Measurements from ENCODE around the gene RNF123.
"Not testable (repeated sequence)": the region's sequence is repeated elsewhere in the genome, so short reads cannot be mapped to it uniquely, and the experiment has no call there.

The RNF123 gene

DNA sequence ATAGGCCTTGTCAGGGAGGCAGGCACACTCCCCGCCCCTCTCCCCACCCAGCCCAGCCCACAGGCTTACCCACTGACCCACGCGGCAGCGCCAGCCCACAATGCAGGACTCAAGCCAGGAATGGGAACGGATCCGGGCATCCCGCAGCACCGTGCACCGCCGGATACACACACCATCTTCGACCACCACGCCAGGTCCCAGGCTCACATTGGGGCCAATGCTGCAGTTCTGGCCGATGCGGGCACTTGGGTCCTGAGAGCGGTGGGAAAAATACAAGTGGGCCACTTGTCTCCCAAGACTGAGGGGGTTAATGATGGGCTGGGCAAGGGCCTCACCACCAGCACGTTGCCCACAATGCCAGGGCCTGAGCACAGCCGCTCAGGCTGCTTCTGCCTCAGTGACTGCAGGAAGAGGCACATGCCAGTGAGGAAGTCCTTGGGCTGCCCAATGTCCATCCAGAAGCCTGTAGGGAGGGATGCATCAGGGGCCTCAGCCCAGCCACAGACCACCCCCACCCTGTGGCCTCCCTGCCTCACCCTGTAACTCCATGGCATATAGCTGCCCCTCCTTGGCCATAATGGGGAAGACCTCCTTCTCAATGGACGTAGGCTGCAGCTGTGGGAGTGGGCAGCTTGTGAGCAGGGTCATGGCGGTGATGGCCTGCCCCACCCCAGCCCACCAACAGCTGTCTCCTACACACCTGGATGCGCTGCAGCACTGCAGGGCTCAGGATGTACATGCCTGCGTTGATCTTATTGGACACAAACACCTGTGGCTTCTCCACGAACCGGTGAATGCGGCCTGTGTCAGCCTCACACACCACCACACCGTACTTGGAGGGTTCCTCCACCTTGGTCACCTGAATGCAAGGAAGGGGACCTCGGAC is 32.8 kb downstream of the RNF123 start:
- no peak for DNase-seq

DNA sequence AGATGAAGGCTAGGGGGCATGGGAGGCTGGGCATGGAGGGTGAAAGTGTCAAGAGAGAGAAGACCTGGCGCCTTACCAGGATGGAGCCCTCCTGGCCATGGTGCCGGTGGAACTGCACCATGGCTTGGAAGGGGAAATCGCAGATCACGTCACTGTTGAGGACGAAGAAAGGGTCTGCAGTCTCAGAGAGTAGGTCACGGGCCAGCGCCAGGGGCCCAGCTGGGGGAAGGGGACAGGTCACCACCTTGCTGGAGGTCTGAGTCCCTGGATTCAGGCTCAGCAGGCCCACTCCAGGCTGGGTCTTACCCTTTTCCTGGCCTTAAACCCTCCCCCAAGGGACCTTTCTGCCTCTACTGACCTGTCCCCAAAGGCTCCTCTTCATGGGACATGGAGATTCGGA is 33.5 kb downstream of the RNF123 start:
- no peak for DNase-seq

DNA sequence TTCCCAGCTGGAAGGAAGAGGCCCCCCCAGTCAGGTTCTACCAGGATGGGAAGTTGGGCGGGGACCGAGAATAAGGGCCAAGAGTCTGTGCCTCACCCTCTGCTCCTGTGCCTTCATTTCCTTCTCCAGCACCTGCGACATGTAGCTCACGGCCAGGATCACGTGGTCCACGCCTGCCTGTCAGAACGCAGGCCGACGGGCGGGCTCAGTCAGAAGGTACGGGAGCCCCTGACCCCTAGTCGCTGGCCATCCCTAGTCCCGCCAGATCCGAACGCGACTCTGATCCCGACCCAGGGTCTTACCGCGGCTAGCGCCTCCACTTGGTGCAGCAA is 33.9 kb downstream of the RNF123 start:
- peak; percentile 49 to 62 for DNase-seq

DNA sequence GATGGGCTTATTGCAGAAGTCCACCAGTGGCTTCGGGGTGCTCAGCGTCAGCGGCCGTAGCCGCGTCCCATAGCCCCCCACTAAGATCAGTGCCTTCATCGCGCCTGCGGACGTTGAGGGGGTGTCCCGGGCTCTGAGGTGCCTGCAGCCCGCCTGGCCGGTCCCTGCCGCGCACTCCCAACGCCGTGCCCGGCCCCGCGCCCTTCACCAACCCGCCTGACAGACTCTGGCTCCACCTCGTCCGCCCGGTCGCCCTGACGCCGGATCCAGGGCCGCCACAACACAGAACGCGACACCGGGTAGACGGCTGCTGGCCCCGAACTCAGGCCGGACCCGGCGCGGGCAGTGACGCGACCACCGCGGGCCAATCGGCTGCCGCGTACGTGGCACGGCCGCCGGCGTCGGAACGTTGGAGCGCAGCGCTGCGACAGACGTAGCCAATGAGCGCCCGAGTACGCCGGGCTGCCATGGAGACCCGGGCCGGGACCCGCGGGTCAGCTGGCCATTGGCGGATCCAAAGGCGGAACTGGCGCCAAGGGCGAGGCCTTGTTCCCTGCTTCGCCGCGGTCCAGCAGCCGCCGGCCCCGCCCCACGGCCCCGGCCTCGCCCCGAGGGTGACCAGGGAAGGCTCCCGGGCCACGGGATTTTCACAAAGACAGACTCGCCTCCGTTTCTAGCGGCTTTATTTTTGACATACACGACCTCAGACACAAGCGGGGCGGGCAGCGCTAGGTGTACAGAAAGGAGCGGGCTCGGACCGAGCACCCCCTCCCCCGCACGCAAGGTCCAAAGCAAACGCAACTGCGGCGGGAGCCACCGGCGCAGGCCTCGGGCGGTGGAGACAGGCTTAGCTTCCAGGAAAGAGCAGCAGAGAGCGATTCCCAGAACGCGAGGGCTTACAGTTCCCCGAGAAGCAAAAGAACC is 34.5 kb downstream of the RNF123 start, which contains the start of gene GMPPB:
Gene GMPPB (minus strand): TSS at position 324 of the 924 bp plus-strand sequence. CDS start 225 bp downstream, at position 99.
- peak; percentile 92 to 93 for DNase-seq

DNA sequence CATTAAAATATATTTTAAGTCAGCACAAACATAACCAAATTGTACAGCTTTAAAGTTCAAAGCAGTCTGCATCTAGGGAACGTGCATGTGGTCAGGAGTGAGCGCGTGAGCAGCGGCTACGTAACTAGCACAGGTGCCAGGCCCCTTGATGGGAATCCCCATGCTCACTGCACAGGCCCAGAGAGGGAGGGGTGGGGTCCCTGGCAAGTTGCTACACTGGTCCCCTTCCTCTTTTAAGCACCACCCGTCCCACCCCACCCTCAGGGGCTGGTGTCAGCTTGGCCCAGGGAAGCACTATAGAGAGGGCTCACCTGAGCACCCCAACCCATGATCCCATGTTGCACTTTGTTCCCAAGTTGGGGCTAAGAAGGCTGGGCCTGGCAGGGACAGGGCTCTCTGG is 35.2 kb downstream of the RNF123 start:
- DNase-seq: peak; percentile 59 to 69

DNA sequence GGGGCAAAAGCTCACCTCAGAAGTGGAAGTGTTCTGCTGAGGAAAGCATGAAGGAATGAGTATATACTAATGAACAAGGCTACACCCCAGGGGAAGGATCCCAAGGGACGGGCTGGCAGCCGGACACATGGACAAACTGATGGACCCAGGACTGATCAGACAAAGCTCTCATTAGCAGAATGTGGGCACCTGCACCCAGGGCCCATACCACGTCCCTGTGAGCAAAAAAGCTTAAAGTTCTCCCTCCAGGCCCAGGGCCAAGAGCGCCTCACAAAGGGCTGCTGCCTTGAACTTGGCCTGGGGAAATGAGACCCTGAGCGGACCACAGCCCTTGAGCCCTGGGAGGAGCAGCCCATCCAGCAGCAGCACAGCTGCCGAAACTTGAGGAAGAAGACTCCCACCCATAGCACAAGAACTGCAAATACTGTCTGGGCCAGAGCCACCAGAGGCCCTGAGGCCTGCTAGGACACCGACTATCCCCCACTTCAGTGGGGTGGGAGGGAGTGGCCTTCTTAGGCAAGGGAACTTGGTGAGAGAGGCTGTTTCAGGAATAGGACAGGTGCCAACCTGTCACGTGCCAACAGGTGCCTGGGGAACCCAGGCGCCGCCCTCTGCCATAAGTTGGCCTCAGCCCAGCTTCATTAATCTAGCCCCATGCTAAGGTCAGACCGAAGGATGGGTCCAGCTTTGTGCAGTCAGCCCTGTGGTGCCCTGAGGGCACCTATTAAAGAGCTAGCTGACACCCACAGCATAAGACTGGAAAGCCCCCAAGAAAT is 36.7 kb downstream of the RNF123 start:
- DNase-seq: no peak

DNA sequence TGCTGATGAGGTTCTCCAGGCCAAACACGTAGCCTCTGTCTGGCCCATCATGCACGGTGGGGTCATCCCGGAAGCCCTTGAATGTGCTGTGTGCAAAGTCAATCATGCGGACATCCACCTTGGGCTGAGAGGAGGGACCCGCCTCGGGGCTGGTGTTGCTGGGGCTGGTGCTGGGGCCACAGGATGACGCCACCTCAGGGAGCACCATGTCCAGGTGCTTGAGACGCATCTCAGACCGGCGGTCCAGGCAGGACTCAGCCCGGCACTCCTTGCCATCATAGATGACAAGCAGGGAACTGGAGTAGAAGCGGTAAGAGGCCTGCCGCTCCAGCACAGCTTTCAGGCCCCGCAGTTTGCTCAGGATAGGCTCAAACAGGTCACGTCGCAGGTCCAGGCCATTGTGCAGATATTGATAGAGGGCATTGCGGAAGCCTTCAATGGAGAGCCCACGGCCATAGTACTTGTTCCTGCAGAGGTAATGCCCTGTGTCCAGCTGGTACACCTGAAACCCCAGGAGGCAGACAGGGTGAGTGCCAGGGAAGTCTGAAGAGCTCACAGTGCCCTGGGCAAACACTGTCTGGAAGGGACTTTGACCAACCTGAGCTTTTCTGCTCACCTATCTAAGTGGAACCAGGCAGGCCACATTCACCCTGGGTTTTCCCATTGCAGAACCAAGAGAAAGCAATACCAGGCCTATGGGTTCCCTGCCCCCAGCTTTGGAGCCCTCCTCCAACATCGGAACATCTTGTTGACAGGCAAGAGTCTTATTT is 38.0 kb downstream of the RNF123 start:
- no peak for DNase-seq

DNA sequence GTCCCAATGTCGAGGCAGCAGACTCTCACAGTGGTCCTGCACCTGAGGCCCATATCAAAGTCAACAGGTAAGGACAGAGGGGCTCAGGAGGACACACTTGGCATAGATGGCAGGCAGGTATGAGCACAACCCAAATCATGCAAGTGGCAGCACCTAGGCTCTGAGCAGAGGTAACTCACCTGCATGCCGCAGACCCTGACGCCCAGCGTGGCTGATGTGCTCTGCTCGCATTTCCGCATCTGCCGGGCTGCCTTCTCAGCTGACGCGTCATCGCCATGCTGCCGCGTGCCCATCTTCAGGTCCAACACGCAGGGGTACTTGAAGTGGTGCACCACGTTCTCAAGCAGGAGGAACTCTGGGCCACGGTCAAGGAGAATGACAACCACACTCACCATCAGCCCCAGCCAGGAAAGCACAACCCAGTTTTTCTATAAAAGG is 38.6 kb downstream of the RNF123 start:
- DNase-seq: no peak

- no peak for DNase-seq
Observed at GRCh38 chr3:49729966-49730609, 40.7 kb downstream of the RNF123 start.

GRCh38 chr3:49732597-49732996 is 43.2 kb downstream of the RNF123 start:
- no peak for DNase-seq

DNA sequence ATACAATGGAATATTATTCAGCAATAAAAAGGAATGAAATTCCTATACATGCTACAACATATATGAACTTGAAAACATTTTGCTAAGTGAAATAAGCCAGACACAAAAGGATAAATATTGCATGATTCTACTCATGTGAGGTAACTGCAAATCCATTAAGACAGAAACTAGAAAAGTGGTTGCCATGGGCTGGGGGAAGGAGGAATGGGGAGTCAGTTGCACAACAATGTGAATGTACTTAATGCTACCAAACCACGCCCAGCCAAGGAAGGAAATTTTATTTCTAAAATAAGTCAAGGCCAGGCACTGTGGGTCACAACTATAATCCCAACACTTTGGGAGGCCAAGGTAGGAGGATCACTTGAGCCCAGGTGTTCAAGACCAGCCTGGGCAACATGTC is 44.2 kb downstream of the RNF123 start:
- DNase-seq: no peak

- no peak for DNase-seq
Observed at GRCh38 chr3:49734752-49735151, 45.4 kb downstream of the RNF123 start.

GRCh38 chr3:49738067-49738713 is 48.8 kb downstream of the RNF123 start:
- no peak for DNase-seq

GRCh38 chr3:49740427-49740826 is 51.1 kb downstream of the RNF123 start:
- no peak for DNase-seq

DNA sequence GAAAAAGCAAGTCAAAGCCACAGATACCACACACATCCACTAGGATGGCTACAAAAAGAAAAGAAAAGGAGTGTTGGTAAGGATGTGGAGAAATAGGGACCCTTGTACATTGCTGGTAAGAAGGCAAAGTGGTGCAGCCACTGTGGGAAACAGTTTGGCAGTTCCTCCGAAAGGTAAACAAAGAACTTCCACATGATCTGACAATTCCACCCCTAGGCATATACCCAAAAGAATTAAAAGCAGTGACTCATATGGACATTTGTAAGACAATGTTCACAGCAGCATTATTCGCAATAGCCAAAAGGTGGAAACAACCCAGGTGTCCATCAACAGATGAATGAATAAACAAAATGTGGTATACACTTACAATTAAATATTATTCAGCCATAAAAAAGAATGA is 56.6 kb downstream of the RNF123 start:
- no peak for DNase-seq

- no peak for DNase-seq
Observed at GRCh38 chr3:49747792-49748480, 58.6 kb downstream of the RNF123 start.

GRCh38 chr3:49748874-49749273 is 59.5 kb downstream of the RNF123 start:
- not testable (repeated sequence) for DNase-seq

DNA sequence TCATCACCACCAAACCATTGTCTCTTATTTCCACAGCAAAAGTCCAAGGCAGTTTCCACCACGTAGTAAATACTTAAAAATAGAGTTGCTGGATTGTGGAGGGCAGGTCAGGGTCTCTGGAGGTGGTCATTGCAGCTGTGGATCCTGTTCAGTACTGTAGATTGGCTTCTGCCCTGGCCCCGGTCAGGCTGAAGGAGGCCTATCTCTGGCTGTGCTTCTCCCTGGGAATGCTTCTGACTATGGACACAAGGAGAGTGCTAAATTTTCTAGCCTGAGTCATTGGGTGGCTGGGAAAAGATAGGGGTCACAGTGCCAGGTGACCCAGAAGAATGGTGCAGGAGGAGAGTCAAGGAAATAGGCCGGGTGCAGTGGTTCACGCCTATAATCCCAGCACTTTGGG is 60.7 kb downstream of the RNF123 start:
- DNase-seq: no peak

- DNase-seq: no peak
Observed at GRCh38 chr3:49751501-49751900, 62.1 kb downstream of the RNF123 start.

- no peak for DNase-seq
Observed at GRCh38 chr3:49754536-49754935, 65.2 kb downstream of the RNF123 start.
